Glutamatergic neuron (in vitro differentiated cells): ENCODE data around the gene ZFR. TPM values are rescaled to one million over a fixed set of nuclear protein-coding genes. Genes with fewer than 3 reads are reported as not detected.

Experiments
- DNase-seq: peaks from one replicate; pipeline ENCODE4 v3.0.0; 2022
- H3K27ac Mint-ChIP-seq: one replicate; pipeline ENCODE4 v1.8.0; 2020; ENCODE audit warnings: mild to moderate bottlenecking, mixed read lengths, inconsistent platforms; ENCODE audit not compliant: unreplicated experiment
- H3K27me3 Mint-ChIP-seq: one replicate; pipeline ENCODE4 v1.8.0; 2020; ENCODE audit warnings: mild to moderate bottlenecking, moderate library complexity, mixed read lengths, inconsistent platforms; ENCODE audit not compliant: unreplicated experiment
- H3K36me3 Mint-ChIP-seq: one replicate; pipeline ENCODE4 v1.8.0; 2020; ENCODE audit warnings: mild to moderate bottlenecking, mixed read lengths, inconsistent platforms; ENCODE audit not compliant: unreplicated experiment
- H3K4me1 Mint-ChIP-seq: one replicate; pipeline ENCODE4 v1.8.0; 2020; ENCODE audit warnings: mild to moderate bottlenecking, low read depth, mixed read lengths, inconsistent platforms; ENCODE audit not compliant: unreplicated experiment
- H3K4me3 Mint-ChIP-seq: one replicate; pipeline ENCODE4 v1.8.0; 2020; ENCODE audit warnings: mild to moderate bottlenecking, mixed read lengths, inconsistent platforms; ENCODE audit not compliant: unreplicated experiment
- H3K9me3 Mint-ChIP-seq: one replicate; pipeline ENCODE4 v1.8.0; 2020; ENCODE audit warnings: mild to moderate bottlenecking, moderate library complexity, mixed read lengths, inconsistent platforms; ENCODE audit not compliant: unreplicated experiment
- total RNA-seq: library from RNA; stranded (reverse); fragmentation: NEBNext Ultra II Directional; extraction: Animal tissue kit (Norgen Biotek cat#: 25700); gene quantifications from one replicate; pipeline ENCODE4 v1.2.1, GENCODE V29; 2021; ENCODE audit not compliant: unreplicated experiment
- TF ChIP-seq, protein P1 (sequence below): fragments of 200-600 bp; sonication (generic); IDR thresholded peaks from one replicate; pipeline ENCODE4 v1.5.0; 2021; ENCODE audit not compliant: partially characterized antibody, unreplicated experiment

The ZFR gene
- total RNA-seq, 1 donor from 2014 or later: 84.5 TPM

DNA sequence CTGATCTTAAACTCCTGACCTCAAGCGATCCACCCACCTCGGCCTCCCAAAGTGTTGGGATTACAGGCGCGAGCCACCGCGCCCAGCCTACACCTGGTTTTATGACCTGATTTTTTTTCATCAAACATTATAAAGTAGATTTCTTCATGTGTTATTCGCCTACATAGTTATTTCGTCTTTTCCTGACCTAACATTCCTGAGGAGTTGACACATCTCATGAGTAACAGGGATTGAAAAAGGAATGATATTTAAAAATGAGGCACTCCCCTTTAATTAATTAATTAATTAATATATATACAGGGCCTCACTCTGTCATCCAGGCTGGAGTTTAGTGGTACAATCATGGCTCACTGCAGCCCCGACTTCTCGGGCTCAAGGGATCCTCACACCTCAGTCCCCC is 111.6 kb downstream of the ZFR start:
- DNase-seq: no peak
- TF ChIP-seq, protein P1, sequence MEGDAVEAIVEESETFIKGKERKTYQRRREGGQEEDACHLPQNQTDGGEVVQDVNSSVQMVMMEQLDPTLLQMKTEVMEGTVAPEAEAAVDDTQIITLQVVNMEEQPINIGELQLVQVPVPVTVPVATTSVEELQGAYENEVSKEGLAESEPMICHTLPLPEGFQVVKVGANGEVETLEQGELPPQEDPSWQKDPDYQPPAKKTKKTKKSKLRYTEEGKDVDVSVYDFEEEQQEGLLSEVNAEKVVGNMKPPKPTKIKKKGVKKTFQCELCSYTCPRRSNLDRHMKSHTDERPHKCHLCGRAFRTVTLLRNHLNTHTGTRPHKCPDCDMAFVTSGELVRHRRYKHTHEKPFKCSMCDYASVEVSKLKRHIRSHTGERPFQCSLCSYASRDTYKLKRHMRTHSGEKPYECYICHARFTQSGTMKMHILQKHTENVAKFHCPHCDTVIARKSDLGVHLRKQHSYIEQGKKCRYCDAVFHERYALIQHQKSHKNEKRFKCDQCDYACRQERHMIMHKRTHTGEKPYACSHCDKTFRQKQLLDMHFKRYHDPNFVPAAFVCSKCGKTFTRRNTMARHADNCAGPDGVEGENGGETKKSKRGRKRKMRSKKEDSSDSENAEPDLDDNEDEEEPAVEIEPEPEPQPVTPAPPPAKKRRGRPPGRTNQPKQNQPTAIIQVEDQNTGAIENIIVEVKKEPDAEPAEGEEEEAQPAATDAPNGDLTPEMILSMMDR: no peak
- H3K27ac Mint-ChIP-seq: no peak overlapping the region
- H3K36me3 Mint-ChIP-seq: peaks cover 14% of the 10 kb centered on the region
- H3K9me3 Mint-ChIP-seq: peaks cover 5% of the 10 kb centered on the region
- H3K27me3 Mint-ChIP-seq: no peaks in the 10 kb centered on the region
- H3K4me1 Mint-ChIP-seq: no peaks in the 10 kb centered on the region
- H3K4me3 Mint-ChIP-seq: no peak overlapping the region

DNA sequence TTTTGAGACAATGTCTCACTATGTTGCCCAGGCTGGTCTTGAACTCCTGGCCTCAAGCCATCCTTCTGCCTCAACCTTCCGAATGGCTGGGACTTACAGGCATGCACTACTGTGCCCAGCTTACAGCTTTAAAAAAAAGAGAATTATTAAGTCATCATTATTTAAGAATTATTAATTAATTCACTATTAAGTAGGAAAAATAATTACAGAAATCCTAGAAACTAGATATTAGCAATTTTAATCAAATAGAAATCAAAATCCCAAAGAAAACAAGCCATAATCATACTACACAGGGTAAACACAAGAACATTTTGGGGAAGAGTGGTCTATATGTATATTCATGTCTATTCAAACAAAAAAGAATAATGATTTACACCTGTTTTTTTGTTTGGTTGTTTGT is 112.2 kb downstream of the ZFR start:
- TF ChIP-seq, protein P1: no peak
- H3K4me1 Mint-ChIP-seq: no peaks in the 10 kb centered on the region
- H3K27ac Mint-ChIP-seq: no peak overlapping the region
- H3K27me3 Mint-ChIP-seq: no peaks in the 10 kb centered on the region
- DNase-seq: no peak
- H3K9me3 Mint-ChIP-seq: peaks cover 5% of the 10 kb centered on the region
- no peak overlapping the region for H3K4me3 Mint-ChIP-seq
- peaks cover 14% of the 10 kb centered on the region for H3K36me3 Mint-ChIP-seq

DNA sequence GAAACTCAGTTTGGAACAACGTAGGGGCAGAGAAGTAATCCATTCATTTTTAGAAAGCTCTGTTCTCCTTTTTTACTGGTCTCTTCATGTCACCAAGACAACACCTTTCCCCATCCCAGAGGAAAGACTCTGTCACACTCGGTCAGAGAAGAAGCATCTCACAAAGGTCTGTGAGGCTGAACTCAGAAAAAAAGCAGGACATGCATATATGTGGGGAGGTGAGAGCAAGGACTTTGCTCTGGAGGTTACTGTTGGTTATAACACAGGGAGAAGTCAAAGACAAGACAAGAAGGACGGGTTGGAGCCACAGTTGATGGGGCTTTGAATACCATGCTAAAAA is 112.6 kb downstream of the ZFR start:
- Mint-ChIP-seq H3K36me3 (peaks cover 14% of the 10 kb centered on the region), H3K27me3 (no peaks in the 10 kb centered on the region)
- TF ChIP-seq, protein P1: no peak

DNA sequence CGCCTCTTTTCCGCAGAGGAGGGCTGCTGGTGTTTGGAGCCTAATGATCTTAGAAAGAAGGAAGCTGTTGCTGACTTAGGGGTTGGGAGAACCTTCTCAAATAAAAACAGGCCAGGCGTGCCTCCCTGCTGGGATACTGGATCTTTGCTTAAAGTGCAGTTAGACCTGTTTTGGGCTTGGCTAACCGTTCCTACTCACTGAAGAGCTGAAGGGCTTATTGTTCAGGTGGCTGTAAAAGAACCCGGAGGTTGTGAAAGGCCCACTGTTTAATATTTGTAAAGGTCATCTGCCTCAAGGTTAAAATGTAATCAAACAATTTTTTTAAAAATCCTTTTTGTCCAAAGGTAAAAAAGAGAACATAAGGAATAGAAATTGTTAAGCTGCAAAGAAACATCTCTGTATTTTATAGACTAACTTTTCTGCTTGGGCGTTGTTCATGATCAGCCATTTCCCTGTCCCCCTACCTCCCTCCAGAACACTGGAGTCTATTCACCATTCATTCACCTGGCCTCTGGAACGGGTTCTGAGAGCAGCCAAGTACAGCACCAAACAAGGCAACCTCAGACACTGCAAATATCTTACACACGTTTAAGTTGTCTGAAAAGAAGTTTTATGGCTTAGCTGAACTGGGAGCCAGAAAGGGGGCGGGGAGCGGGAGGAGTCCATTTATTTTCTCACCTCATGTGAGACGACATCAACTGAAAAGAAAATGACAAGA is 113.2 kb downstream of the ZFR start:
- peaks cover 3% of the 10 kb centered on the region for H3K9me3 Mint-ChIP-seq
- no peak overlapping the region for H3K4me3 Mint-ChIP-seq
- peaks cover under 1% of the 10 kb centered on the region for H3K4me1 Mint-ChIP-seq
- H3K27ac Mint-ChIP-seq: no peak overlapping the region
- H3K27me3 Mint-ChIP-seq: no peaks in the 10 kb centered on the region
- H3K36me3 Mint-ChIP-seq: peaks cover 14% of the 10 kb centered on the region
- TF ChIP-seq, protein P1: no peak
- no peak for DNase-seq

More for the DNA sequence above, 112.6 kb downstream of the ZFR start:
- H3K4me1 Mint-ChIP-seq: no peaks in the 10 kb centered on the region
- no peak overlapping the region for H3K27ac Mint-ChIP-seq
- peaks cover 5% of the 10 kb centered on the region for H3K9me3 Mint-ChIP-seq
- no peak for DNase-seq
- no peak overlapping the region for H3K4me3 Mint-ChIP-seq

DNA sequence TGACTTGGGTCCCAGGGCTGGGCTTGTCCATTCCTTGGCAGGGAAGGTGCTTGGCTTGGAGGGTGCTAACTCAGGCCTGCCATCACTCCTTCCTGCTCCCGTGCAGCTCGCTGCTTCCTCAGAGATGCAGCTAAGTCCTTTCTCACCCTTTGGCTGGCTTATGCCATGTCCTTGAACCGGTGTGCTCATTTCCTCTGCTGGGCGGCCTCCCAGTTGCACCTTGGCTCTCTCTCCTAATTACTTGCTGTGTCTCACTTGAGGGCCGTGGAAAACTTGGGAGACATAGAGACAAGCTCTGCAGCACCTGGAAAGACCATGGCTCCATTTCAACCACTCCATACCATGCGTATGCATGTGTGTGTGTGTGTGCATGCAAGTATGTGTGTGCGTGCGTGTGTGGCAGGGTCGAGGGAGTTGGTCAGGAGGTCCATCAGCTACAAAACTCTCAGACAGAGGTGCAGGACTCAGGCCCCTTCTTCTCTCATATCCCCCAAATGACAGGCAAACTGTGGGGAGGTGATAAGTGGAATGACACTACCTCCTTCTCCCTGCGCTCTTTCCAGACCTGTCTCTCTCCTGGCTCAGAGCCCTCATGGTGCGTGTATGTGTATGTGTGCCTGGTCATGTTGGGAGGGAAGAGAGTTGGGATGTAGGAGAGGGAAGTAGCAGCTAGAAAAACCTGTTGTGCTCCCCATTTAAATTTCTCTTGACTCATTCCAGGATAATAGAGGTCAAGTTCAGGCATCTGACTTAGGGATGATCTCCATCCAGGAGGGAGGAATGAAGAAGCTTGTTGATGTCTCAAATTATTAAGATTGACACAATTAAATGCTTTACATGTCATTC is 114.2 kb downstream of the ZFR start:
- H3K27me3 Mint-ChIP-seq: no peaks in the 10 kb centered on the region
- peaks cover 5% of the 10 kb centered on the region for H3K4me1 Mint-ChIP-seq
- no peak overlapping the region for H3K4me3 Mint-ChIP-seq
- TF ChIP-seq, protein P1: no peak
- H3K36me3 Mint-ChIP-seq: peaks cover 13% of the 10 kb centered on the region
- no peak overlapping the region for H3K27ac Mint-ChIP-seq
- no peak for DNase-seq
- peaks cover 6% of the 10 kb centered on the region for H3K9me3 Mint-ChIP-seq
